RPMI7951 (cell line): ENCODE results near the gene KCNAB1. TPM values are rescaled to one million over a fixed set of nuclear protein-coding genes. Genes with fewer than 3 reads are reported as not detected.
"Not testable (repeated sequence)": the region's sequence is repeated elsewhere in the genome, so short reads cannot be mapped to it uniquely, and the experiment has no call there.

Source experiments
- DNase-seq: peaks from one replicate; pipeline ENCODE4 v3.0.0-alpha.2; 2012; ENCODE audit warnings: low read depth
- total RNA-seq: library from RNA; depleted of rRNA; stranded (reverse); fragments of >200 nt; shearing (Covaris generic); gene quantifications from 2 replicates; pipeline ENCODE4 v1.2.3, GENCODE V29; 2014; rRNA removed

KCNAB1 gene
- total RNA-seq, 1 experiment from 2014 or later = 0.96 TPM

GRCh38 chr3:156569881-156570280 is 449.5 kb downstream of the KCNAB1 start:
- DNase-seq = not testable (repeated sequence)

- DNase-seq = no peak
Measured at GRCh38 chr3:156575641-156576040, 455.3 kb downstream of the KCNAB1 start.

GRCh38 chr3:156576051-156576450 is 455.7 kb downstream of the KCNAB1 start:
- no peak for DNase-seq

- DNase-seq = peak; percentile 16
Measured at GRCh38 chr3:156576651-156577348, 456.4 kb downstream of the KCNAB1 start.

GRCh38 chr3:156577736-156578135 is 457.4 kb downstream of the KCNAB1 start:
- no peak for DNase-seq

- DNase-seq = no peak
Measured at GRCh38 chr3:156579427-156579851, 459.1 kb downstream of the KCNAB1 start.

GRCh38 chr3:156581033-156581432 is 460.7 kb downstream of the KCNAB1 start:
- no peak for DNase-seq

GRCh38 chr3:156581954-156582353 is 461.6 kb downstream of the KCNAB1 start:
- DNase-seq = no peak

- DNase-seq = no peak
Measured at GRCh38 chr3:156582532-156583183, 462.3 kb downstream of the KCNAB1 start.

- DNase-seq = no peak
Measured at GRCh38 chr3:156583469-156583868, 463.1 kb downstream of the KCNAB1 start.

- no peak for DNase-seq
Measured at GRCh38 chr3:156586905-156587759, 466.8 kb downstream of the KCNAB1 start.

- DNase-seq = no peak
Measured at GRCh38 chr3:156587760-156588069, 467.3 kb downstream of the KCNAB1 start.

Other genes with a start within 250 kb of the KCNAB1 start
- 58.1 and 89.0 TPM in 2 replicates for gene GMPS, start 249.9 kb upstream of the KCNAB1 start, total RNA-seq